HEK293 (cell line): ENCODE measurements around the gene PIAS2.

ENCODE experiments used
- GFI1B ChIP-seq: fragments of 450-650 bp; formaldehyde crosslinking; IDR thresholded peaks from 2 replicates; pipeline ENCODE4 v1.5.1; 2016; ENCODE audit warnings: missing biosample characterization, missing genetic modification characterization
- GLI2 ChIP-seq: fragments of 450-650 bp; formaldehyde crosslinking; IDR thresholded peaks from 2 replicates; pipeline ENCODE4; 2017; ENCODE audit warnings: missing biosample characterization, missing genetic modification characterization, low read depth, borderline replicate concordance
- GLIS1 ChIP-seq: fragments of 450-650 bp; formaldehyde crosslinking; IDR thresholded peaks from 2 replicates; pipeline ENCODE4 v1.5.1; 2016; ENCODE audit warnings: missing biosample characterization, missing genetic modification characterization
- HOXC10 ChIP-seq: sonication (generic); formaldehyde crosslinking; IDR thresholded peaks from 2 replicates; pipeline ENCODE4 v1.8.1; 2023; ENCODE audit warnings: mild to moderate bottlenecking, missing genetic modification reagents
- KLF1 ChIP-seq: fragments of 450-650 bp; formaldehyde crosslinking; IDR thresholded peaks from 2 replicates; pipeline ENCODE4 v1.5.1; 2016; ENCODE audit warnings: missing biosample characterization, missing genetic modification characterization
- KLF16 ChIP-seq: fragments of 450-650 bp; formaldehyde crosslinking; IDR thresholded peaks from 2 replicates; pipeline ENCODE4 v1.5.1; 2017; ENCODE audit warnings: missing biosample characterization, missing genetic modification characterization
- PRDM6 ChIP-seq: fragments of 450-650 bp; formaldehyde crosslinking; IDR thresholded peaks from 2 replicates; pipeline ENCODE4 v1.5.1; 2017; ENCODE audit warnings: missing biosample characterization, missing genetic modification characterization
- REPIN1 ChIP-seq: fragments of 450-650 bp; formaldehyde crosslinking; IDR thresholded peaks from 2 replicates; pipeline ENCODE4 v1.5.1; 2017; ENCODE audit warnings: missing biosample characterization, missing genetic modification characterization, low read depth
- TCF7L2 ChIP-seq: IDR thresholded peaks from 2 replicates; pipeline ENCODE4 v1.6.1; 2011; ENCODE audit warnings: low read depth, mild to moderate bottlenecking, inconsistent platforms, low read length, moderate library complexity, borderline replicate concordance
- ZBTB7A ChIP-seq: fragments of 450-650 bp; formaldehyde crosslinking; IDR thresholded peaks from 2 replicates; pipeline ENCODE4 v1.5.1; 2016; ENCODE audit warnings: low read depth, missing biosample characterization, missing genetic modification characterization
- ZFP37 ChIP-seq: fragments of 450-650 bp; formaldehyde crosslinking; IDR thresholded peaks from 2 replicates; pipeline ENCODE4 v1.5.1; 2016; ENCODE audit warnings: missing biosample characterization, missing genetic modification characterization
- ZFP69B ChIP-seq: fragments of 450-650 bp; formaldehyde crosslinking; IDR thresholded peaks from 2 replicates; pipeline ENCODE4 v1.5.1; 2016; ENCODE audit warnings: missing biosample characterization, missing genetic modification characterization
- ZNF10 ChIP-seq: fragments of 450-650 bp; formaldehyde crosslinking; IDR thresholded peaks from 2 replicates; pipeline ENCODE4 v1.5.1; 2017; ENCODE audit warnings: missing biosample characterization, missing genetic modification characterization
- ZNF112 ChIP-seq: fragments of 450-650 bp; formaldehyde crosslinking; IDR thresholded peaks from 2 replicates; pipeline ENCODE4 v1.5.0; 2017; ENCODE audit warnings: missing biosample characterization, missing genetic modification characterization
- ZNF146 ChIP-seq: fragments of 450-650 bp; formaldehyde crosslinking; IDR thresholded peaks from 2 replicates; pipeline ENCODE4 v1.5.1; 2016; ENCODE audit warnings: missing biosample characterization, missing genetic modification characterization
- ZNF239 ChIP-seq: fragments of 450-650 bp; formaldehyde crosslinking; IDR thresholded peaks from 2 replicates; pipeline ENCODE4 v1.5.1; 2016; ENCODE audit warnings: missing biosample characterization, missing genetic modification characterization
- ZNF280C ChIP-seq: fragments of 450-650 bp; formaldehyde crosslinking; IDR thresholded peaks from 2 replicates; pipeline ENCODE4 v1.5.1; 2016; ENCODE audit warnings: missing biosample characterization, missing genetic modification characterization
- ZNF341 ChIP-seq: fragments of 450-650 bp; formaldehyde crosslinking; IDR thresholded peaks from 2 replicates; pipeline ENCODE4; 2016; ENCODE audit warnings: low read depth, missing biosample characterization, missing genetic modification characterization
- ZNF350 ChIP-seq: fragments of 450-650 bp; formaldehyde crosslinking; IDR thresholded peaks from 2 replicates; pipeline ENCODE4 v1.5.0; 2017; ENCODE audit warnings: missing biosample characterization, mild to moderate bottlenecking, missing genetic modification characterization
- ZNF423 ChIP-seq: fragments of 450-650 bp; formaldehyde crosslinking; IDR thresholded peaks from 2 replicates; pipeline ENCODE4 v1.5.1; 2016; ENCODE audit warnings: missing biosample characterization, missing genetic modification characterization
- ZNF449 ChIP-seq: fragments of 450-650 bp; formaldehyde crosslinking; IDR thresholded peaks from 2 replicates; pipeline ENCODE4 v1.5.1; 2017; ENCODE audit warnings: missing biosample characterization, mild to moderate bottlenecking, missing genetic modification characterization, moderate library complexity
- ZNF558 ChIP-seq: fragments of 450-650 bp; formaldehyde crosslinking; IDR thresholded peaks from 2 replicates; pipeline ENCODE4 v1.5.1; 2016; ENCODE audit warnings: missing biosample characterization, missing genetic modification characterization
- ZNF561 ChIP-seq: fragments of 450-650 bp; IDR thresholded peaks from 2 replicates; pipeline ENCODE4 v1.5.1; 2018; ENCODE audit warnings: missing biosample characterization, missing genetic modification characterization, borderline replicate concordance
- ZNF600 ChIP-seq: fragments of 450-650 bp; formaldehyde crosslinking; IDR thresholded peaks from 2 replicates; pipeline ENCODE4 v1.5.1; 2016; ENCODE audit warnings: missing biosample characterization, missing genetic modification characterization
- ZNF610 ChIP-seq: fragments of 450-650 bp; formaldehyde crosslinking; IDR thresholded peaks from 2 replicates; pipeline ENCODE4 v1.5.1; 2016; ENCODE audit warnings: missing biosample characterization, missing genetic modification characterization, borderline replicate concordance
- TF ChIP-seq, protein P1 (sequence below): fragments of 450-650 bp; formaldehyde crosslinking; IDR thresholded peaks from 2 replicates; pipeline ENCODE4 v1.5.1; 2017; ENCODE audit warnings: missing biosample characterization, missing genetic modification characterization
- TF ChIP-seq, protein P2 (sequence below): sonication (generic); formaldehyde crosslinking; IDR thresholded peaks from 2 replicates; pipeline ENCODE4 v1.8.1; 2022; ENCODE audit warnings: mild to moderate bottlenecking, moderate library complexity, missing genetic modification reagents
- TF ChIP-seq, protein P3 (sequence below): fragments of 450-650 bp; formaldehyde crosslinking; IDR thresholded peaks from 2 replicates; pipeline ENCODE4 v1.5.1; 2016; ENCODE audit warnings: missing biosample characterization, missing genetic modification characterization
- TF ChIP-seq, protein P4 (sequence below): fragments of 450-650 bp; formaldehyde crosslinking; IDR thresholded peaks from 2 replicates; pipeline ENCODE4 v1.5.1; 2016; ENCODE audit warnings: missing biosample characterization, missing genetic modification characterization

PIAS2 gene

GRCh38 chr18:46756559-46757201, 160.6 kb downstream of the PIAS2 start, which contains the start of gene ST8SIA5 (continued):
- no peak for TF ChIP-seq ZBTB7A (tag by site-specific recombination)
- TF ChIP-seq ZNF423 (tag by site-specific recombination): no peak
- no peak for TF ChIP-seq ZNF610 (tag by site-specific recombination)
- TF ChIP-seq REPIN1 (tag by site-specific recombination): no peak
- TF ChIP-seq PRDM6 (tag by site-specific recombination): no peak
- no peak for TF ChIP-seq ZNF10 (tag by site-specific recombination)
- peak; percentile 37 for TF ChIP-seq ZNF341
- no peak for TF ChIP-seq ZFP37 (tag by site-specific recombination)
- TF ChIP-seq ZNF350 (tag by site-specific recombination): no peak
- no peak for TF ChIP-seq GLI2 (tag by site-specific recombination)
- TF ChIP-seq ZNF146 (tag by site-specific recombination): no peak
- TF ChIP-seq HOXC10 (CRISPR knock-in tag): no peak
- TF ChIP-seq, protein P1, sequence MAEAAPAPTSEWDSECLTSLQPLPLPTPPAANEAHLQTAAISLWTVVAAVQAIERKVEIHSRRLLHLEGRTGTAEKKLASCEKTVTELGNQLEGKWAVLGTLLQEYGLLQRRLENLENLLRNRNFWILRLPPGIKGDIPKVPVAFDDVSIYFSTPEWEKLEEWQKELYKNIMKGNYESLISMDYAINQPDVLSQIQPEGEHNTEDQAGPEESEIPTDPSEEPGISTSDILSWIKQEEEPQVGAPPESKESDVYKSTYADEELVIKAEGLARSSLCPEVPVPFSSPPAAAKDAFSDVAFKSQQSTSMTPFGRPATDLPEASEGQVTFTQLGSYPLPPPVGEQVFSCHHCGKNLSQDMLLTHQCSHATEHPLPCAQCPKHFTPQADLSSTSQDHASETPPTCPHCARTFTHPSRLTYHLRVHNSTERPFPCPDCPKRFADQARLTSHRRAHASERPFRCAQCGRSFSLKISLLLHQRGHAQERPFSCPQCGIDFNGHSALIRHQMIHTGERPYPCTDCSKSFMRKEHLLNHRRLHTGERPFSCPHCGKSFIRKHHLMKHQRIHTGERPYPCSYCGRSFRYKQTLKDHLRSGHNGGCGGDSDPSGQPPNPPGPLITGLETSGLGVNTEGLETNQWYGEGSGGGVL (tag by site-specific recombination): no peak
- TF ChIP-seq ZNF449 (tag by site-specific recombination): no peak
- no peak for TF ChIP-seq ZNF112 (tag by site-specific recombination)
- no peak for TF ChIP-seq ZNF239 (tag by site-specific recombination)
- TF ChIP-seq, protein P2, sequence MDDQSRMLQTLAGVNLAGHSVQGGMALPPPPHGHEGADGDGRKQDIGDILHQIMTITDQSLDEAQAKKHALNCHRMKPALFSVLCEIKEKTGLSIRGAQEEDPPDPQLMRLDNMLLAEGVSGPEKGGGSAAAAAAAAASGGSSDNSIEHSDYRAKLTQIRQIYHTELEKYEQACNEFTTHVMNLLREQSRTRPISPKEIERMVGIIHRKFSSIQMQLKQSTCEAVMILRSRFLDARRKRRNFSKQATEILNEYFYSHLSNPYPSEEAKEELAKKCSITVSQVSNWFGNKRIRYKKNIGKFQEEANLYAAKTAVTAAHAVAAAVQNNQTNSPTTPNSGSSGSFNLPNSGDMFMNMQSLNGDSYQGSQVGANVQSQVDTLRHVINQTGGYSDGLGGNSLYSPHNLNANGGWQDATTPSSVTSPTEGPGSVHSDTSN (CRISPR knock-in tag): 0 out of 2 replicates have a peak, but pooled peaks have one; percentile 42
- no peak for TF ChIP-seq ZFP69B (tag by site-specific recombination)
- no peak for TF ChIP-seq ZNF600 (tag by site-specific recombination)
- TF ChIP-seq ZNF280C: no peak
- TF ChIP-seq, protein P3, sequence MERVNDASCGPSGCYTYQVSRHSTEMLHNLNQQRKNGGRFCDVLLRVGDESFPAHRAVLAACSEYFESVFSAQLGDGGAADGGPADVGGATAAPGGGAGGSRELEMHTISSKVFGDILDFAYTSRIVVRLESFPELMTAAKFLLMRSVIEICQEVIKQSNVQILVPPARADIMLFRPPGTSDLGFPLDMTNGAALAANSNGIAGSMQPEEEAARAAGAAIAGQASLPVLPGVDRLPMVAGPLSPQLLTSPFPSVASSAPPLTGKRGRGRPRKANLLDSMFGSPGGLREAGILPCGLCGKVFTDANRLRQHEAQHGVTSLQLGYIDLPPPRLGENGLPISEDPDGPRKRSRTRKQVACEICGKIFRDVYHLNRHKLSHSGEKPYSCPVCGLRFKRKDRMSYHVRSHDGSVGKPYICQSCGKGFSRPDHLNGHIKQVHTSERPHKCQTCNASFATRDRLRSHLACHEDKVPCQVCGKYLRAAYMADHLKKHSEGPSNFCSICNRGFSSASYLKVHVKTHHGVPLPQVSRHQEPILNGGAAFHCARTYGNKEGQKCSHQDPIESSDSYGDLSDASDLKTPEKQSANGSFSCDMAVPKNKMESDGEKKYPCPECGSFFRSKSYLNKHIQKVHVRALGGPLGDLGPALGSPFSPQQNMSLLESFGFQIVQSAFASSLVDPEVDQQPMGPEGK (tag by site-specific recombination): peak; percentile 46; the same call in 1 of the 2 replicates
- no peak for TF ChIP-seq KLF16 (tag by site-specific recombination)
- TF ChIP-seq GFI1B (tag by site-specific recombination): no peak
- no peak for TF ChIP-seq ZNF558 (tag by site-specific recombination)
- no peak for TF ChIP-seq GLIS1 (tag by site-specific recombination)
- TF ChIP-seq TCF7L2: no peak
- TF ChIP-seq, protein P4, sequence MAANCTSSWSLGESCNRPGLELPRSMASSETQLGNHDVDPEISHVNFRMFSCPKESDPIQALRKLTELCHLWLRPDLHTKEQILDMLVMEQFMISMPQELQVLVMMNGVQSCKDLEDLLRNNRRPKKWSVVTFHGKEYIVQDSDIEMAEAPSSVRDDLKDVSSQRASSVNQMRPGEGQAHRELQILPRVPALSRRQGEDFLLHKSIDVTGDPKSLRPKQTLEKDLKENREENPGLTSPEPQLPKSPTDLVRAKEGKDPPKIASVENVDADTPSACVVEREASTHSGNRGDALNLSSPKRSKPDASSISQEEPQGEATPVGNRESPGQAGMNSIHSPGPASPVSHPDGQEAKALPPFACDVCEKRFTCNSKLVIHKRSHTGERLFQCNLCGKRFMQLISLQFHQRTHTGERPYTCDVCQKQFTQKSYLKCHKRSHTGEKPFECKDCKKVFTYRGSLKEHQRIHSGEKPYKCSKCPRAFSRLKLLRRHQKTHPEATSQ (tag by site-specific recombination): no peak
- TF ChIP-seq ZNF561 (tag by site-specific recombination): no peak
- peak; percentile 70 for TF ChIP-seq KLF1 (tag by site-specific recombination)
